ENCODE results near the gene MAML2. TPM values are rescaled to one million over a fixed set of nuclear protein-coding genes. Genes with fewer than 3 reads are reported as not detected.

Gene MAML2
- total RNA-seq, 1 experiment from 2014 or later = 2.9 TPM

DNA sequence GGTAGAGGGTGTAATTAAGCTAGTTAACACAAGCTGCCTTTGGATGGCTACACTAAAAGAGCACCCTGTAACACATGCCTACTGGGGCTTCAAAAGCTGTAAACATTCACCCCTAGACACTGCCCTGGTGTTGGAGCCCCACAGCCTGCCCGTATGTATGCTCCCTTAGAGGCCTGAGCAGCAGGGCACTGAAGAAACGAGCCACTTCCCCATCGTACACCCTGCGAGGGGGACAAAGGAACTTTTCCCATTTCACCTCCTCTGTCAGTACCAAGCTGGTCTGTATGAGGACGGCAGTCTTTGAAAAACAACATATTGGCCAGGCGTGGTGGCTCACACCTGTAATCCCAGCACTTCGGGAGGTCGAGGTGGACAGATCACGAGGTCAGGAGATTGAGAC is 77.0 kb downstream of the MAML2 start:
- Histone ChIP-seq H3K36me3 (ENCODE audit: control insufficient read depth, insufficient read depth, low read length) (no peaks in the 10 kb centered on the region), H3K9me3 (ENCODE audit: control insufficient read depth, insufficient read depth, low read depth, low read length) (no peaks in the 10 kb centered on the region), H3K27me3 (ENCODE audit: control insufficient read depth, insufficient read depth, low read length) (no peaks in the 10 kb centered on the region), H3K4me3 (ENCODE audit: low read depth in 2 of 2, low read length in 2 of 2) (no peak overlapping the region), H3K4me1 (ENCODE audit: control insufficient read depth, insufficient read depth, low read length) (no peaks in the 10 kb centered on the region), H3K27ac (ENCODE audit: low read length) (no peak overlapping the region)
- intact Hi-C loops (cut with micrococcal nuclease; ENCODE audit: unreplicated experiment) (no loop called here), in situ Hi-C loops (cut with HindIII; ENCODE audit: low pct_unique_long_range_greater_than_20kb, low sequenced_read_pairs) (no loop called here)
- no peak for TF ChIP-seq SIN3A (IDR thresholded peaks at IDR 0.05; ENCODE audit: borderline replicate concordance, insufficient read depth, low read depth, low read length)
- TF ChIP-seq, protein P1, sequence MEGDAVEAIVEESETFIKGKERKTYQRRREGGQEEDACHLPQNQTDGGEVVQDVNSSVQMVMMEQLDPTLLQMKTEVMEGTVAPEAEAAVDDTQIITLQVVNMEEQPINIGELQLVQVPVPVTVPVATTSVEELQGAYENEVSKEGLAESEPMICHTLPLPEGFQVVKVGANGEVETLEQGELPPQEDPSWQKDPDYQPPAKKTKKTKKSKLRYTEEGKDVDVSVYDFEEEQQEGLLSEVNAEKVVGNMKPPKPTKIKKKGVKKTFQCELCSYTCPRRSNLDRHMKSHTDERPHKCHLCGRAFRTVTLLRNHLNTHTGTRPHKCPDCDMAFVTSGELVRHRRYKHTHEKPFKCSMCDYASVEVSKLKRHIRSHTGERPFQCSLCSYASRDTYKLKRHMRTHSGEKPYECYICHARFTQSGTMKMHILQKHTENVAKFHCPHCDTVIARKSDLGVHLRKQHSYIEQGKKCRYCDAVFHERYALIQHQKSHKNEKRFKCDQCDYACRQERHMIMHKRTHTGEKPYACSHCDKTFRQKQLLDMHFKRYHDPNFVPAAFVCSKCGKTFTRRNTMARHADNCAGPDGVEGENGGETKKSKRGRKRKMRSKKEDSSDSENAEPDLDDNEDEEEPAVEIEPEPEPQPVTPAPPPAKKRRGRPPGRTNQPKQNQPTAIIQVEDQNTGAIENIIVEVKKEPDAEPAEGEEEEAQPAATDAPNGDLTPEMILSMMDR (IDR thresholded peaks at IDR 0.05) = no peak
- ChIA-PET POLR2A (interaction anchor here (0.5 kb wide), 2 partner anchors 12 to 93 kb away, joined by 17 to 19 read pairs; no protein-coding TSS in a partner anchor), CTCF (interaction anchor here (0.7 kb wide), 1 partner anchor 76 kb away, joined by 4 read pairs; no protein-coding TSS in a partner anchor)
- DNase-seq (ENCODE audit: low read depth, low spot score) = no peak
- peak; percentile 30; the same call in 1 of the 2 replicates for ATAC-seq
- BruUV-seq (replicated peaks) = no TSS peak

DNA sequence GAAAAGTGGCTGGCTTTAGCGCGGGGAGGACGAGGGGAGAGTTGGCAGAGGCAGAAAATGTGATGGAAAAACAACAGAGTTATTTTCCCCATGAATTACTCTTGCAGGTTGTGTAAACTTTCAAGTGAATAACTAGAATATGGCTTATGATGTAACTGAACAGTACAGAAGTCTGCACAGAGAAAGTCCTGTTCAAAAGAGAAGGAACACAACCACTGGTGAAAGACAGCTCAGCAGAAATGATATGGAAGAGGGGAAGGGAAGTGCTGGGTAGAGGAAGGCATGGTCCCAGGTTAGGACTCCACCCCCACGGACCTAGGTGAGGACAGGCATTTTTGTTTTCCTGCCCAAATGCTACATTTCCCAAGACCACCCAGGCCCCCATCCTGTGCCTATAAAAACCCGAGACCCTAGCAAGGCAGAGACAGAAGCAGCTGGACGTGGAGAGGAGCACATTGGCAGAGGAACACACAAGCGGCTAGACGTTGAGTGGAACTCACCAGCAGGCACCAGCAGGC is 77.7 kb downstream of the MAML2 start:
- Histone ChIP-seq H3K36me3 (ENCODE audit: control insufficient read depth, insufficient read depth, low read length) (no peaks in the 10 kb centered on the region), H3K27ac (ENCODE audit: low read length) (no peak overlapping the region), H3K4me1 (ENCODE audit: control insufficient read depth, insufficient read depth, low read length) (peaks cover under 1% of the 10 kb centered on the region; the same call in 1 of the 2 replicates), H3K9me3 (ENCODE audit: control insufficient read depth, insufficient read depth, low read depth, low read length) (no peaks in the 10 kb centered on the region), H3K4me3 (ENCODE audit: low read depth in 2 of 2, low read length in 2 of 2) (no peak overlapping the region), H3K27me3 (ENCODE audit: control insufficient read depth, insufficient read depth, low read length) (no peaks in the 10 kb centered on the region)
- DNase-seq (ENCODE audit: low read depth, low spot score) (no peak), ATAC-seq (no peak)
- intact Hi-C loops (cut with micrococcal nuclease; ENCODE audit: unreplicated experiment) (no loop called here), in situ Hi-C loops (cut with HindIII; ENCODE audit: low pct_unique_long_range_greater_than_20kb, low sequenced_read_pairs) (no loop called here)
- BruUV-seq (replicated peaks) = no TSS peak
- TF ChIP-seq, protein P1 (IDR thresholded peaks at IDR 0.05) = no peak
- TF ChIP-seq POLR2AphosphoS5 (IDR thresholded peaks at IDR 0.05; ENCODE audit: low read depth, low read length) (no peak), SIN3A (IDR thresholded peaks at IDR 0.05; ENCODE audit: borderline replicate concordance, insufficient read depth, low read depth, low read length) (no peak)
- CTCF ChIA-PET = no interaction called here
- POLR2A ChIA-PET = interaction anchor here (0.5 kb wide), 1 partner anchor 94 kb away, joined by 19 read pairs; no protein-coding TSS in a partner anchor

DNA sequence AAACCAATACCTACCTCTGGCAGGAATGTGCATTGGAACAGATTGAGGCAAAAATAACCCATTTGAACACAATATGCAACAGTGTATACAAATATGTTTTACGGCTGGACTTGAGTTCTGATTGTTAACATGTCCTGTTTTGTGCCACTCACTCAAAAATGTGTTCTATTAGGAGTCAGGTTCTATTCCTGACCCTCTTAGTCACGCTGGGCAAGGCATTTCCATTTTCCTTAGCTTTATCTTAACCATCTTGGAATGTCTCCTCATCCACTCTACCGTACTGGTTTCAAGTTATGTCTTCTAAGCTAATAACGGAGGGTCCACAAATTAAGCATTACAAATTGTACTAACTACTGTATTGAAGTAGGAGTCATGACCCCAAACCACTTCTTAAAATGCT is 78.6 kb downstream of the MAML2 start:
- BruUV-seq (replicated peaks) = no TSS peak
- peaks cover 7% of the 10 kb centered on the region for H3K4me1 ChIP-seq (ENCODE audit: control insufficient read depth, insufficient read depth, low read length)
- ATAC-seq = no peak
- H3K9me3 ChIP-seq (ENCODE audit: control insufficient read depth, insufficient read depth, low read depth, low read length) = no peaks in the 10 kb centered on the region
- ChIA-PET CTCF (no interaction called here), POLR2A (no interaction called here)
- no peak for DNase-seq (ENCODE audit: low read depth, low spot score)
- no peak overlapping the region for H3K4me3 ChIP-seq (ENCODE audit: low read depth in 2 of 2, low read length in 2 of 2)
- TF ChIP-seq TCF7L2 (IDR thresholded peaks at IDR 0.05; ENCODE audit: low read depth, low read length) = no peak
- TF ChIP-seq, protein P1 (IDR thresholded peaks at IDR 0.05) = no peak
- no peak for TF ChIP-seq SIN3A (IDR thresholded peaks at IDR 0.05; ENCODE audit: borderline replicate concordance, insufficient read depth, low read depth, low read length)
- TF ChIP-seq, protein P2, sequence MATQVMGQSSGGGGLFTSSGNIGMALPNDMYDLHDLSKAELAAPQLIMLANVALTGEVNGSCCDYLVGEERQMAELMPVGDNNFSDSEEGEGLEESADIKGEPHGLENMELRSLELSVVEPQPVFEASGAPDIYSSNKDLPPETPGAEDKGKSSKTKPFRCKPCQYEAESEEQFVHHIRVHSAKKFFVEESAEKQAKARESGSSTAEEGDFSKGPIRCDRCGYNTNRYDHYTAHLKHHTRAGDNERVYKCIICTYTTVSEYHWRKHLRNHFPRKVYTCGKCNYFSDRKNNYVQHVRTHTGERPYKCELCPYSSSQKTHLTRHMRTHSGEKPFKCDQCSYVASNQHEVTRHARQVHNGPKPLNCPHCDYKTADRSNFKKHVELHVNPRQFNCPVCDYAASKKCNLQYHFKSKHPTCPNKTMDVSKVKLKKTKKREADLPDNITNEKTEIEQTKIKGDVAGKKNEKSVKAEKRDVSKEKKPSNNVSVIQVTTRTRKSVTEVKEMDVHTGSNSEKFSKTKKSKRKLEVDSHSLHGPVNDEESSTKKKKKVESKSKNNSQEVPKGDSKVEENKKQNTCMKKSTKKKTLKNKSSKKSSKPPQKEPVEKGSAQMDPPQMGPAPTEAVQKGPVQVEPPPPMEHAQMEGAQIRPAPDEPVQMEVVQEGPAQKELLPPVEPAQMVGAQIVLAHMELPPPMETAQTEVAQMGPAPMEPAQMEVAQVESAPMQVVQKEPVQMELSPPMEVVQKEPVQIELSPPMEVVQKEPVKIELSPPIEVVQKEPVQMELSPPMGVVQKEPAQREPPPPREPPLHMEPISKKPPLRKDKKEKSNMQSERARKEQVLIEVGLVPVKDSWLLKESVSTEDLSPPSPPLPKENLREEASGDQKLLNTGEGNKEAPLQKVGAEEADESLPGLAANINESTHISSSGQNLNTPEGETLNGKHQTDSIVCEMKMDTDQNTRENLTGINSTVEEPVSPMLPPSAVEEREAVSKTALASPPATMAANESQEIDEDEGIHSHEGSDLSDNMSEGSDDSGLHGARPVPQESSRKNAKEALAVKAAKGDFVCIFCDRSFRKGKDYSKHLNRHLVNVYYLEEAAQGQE (IDR thresholded peaks at IDR 0.05; ENCODE audit: insufficient read depth in 1 of 2, low read depth in 2 of 2, low read length in 1 of 2) = no peak
- no peak for TF ChIP-seq POLR2AphosphoS5 (IDR thresholded peaks at IDR 0.05; ENCODE audit: low read depth, low read length)
- no peaks in the 10 kb centered on the region for H3K36me3 ChIP-seq (ENCODE audit: control insufficient read depth, insufficient read depth, low read length)
- H3K27ac ChIP-seq (ENCODE audit: low read length) = no peak overlapping the region
- no peaks in the 10 kb centered on the region for H3K27me3 ChIP-seq (ENCODE audit: control insufficient read depth, insufficient read depth, low read length)
- in situ Hi-C loops (cut with HindIII; ENCODE audit: low pct_unique_long_range_greater_than_20kb, low sequenced_read_pairs) (no loop called here), intact Hi-C loops (cut with micrococcal nuclease; ENCODE audit: unreplicated experiment) (no loop called here)

All from Panc1 (cell line).